Activated CD8-positive, alpha-beta memory T cell treated with anti-CD3 and anti-CD28 coated beads for 36 hours (primary cell): ENCODE data around the gene APEX1. TPM values are rescaled to one million over a fixed set of nuclear protein-coding genes. Genes with fewer than 3 reads are reported as not detected.

Experiments used
- CTCF ChIA-PET: fragments of 350-600 bp; sonication (Branson Sonifier 250); formaldehyde crosslinking; loops from one replicate; lab custom pipeline; 2021; ENCODE audit warnings: antibody characterized with exemption; lab: Charles Lee
- POLR2A ChIA-PET: fragments of 350-600 bp; sonication (Branson Sonifier 250); formaldehyde crosslinking; loops from one replicate; lab custom pipeline; 2021; ENCODE audit warnings: antibody characterized with exemption; lab: Charles Lee
- total RNA-seq, 2 experiments: library from RNA; stranded (reverse); gene quantifications; one replicate each; pipeline ENCODE4 v1.2.3, GENCODE V29; 2021

APEX1 gene
- total RNA-seq, 2 experiments from 2014 or later: 243 to 246 TPM

GRCh38 chr14:20461225-20462141 lies 6.5 kb downstream of the APEX1 start, which contains the start of gene PIP4P1:
Gene PIP4P1 (minus strand): TSS chr14:20461434. CDS start chr14:20461325, 109 bp downstream.
- ChIA-PET POLR2A (interaction anchor here (0.6 to 1.7 kb wide), 6 partner anchors 8 to 128 kb away, joined by 3 to 19 read pairs (median 6); partner anchors contain the start of genes CCNB1IP1, PARP2 and PNP), CTCF (interaction anchor here (0.6 to 2.2 kb wide), 5 partner anchors 8 to 152 kb away, joined by 3 to 6 read pairs (median 4); partner anchors contain the start of genes PARP2 and PNP)

- ChIA-PET POLR2A (interaction anchor here (1.3 to 3.4 kb wide), 3 partner anchors 13 to 126 kb away, joined by 10 to 32 read pairs (median 18); partner anchors contain the start of genes APEX1, OSGEP, PARP2 and TEP1), CTCF (interaction anchor here (0.6 to 1.7 kb wide), 2 partner anchors 54 to 126 kb away, joined by 3 to 4 read pairs; no protein-coding TSS in a partner anchor)
These were observed 13.8 kb downstream of the APEX1 start for GRCh38 chr14:20468764-20469241.

- POLR2A ChIA-PET: interaction anchor here (0.6 to 3.4 kb wide), 8 partner anchors 8 to 126 kb away, joined by 3 to 32 read pairs (median 7); partner anchors contain the start of genes APEX1, OSGEP, PARP2 and PIP4P1
These were observed 14.3 kb downstream of the APEX1 start, which contains the start of gene PNP for GRCh38 chr14:20469242-20469889. Gene PNP (plus strand): TSS chr14:20469406. CDS start chr14:20469525, 119 bp downstream.

GRCh38 chr14:20469890-20470602 lies 15.0 kb downstream of the APEX1 start:
- ChIA-PET CTCF (interaction anchor here (1.1 to 1.8 kb wide), 6 partner anchors 9 to 143 kb away, joined by 3 to 4 read pairs (median 4); partner anchors contain the start of genes APEX1 and PIP4P1), POLR2A (interaction anchor here (0.6 to 3.4 kb wide), 8 partner anchors 9 to 127 kb away, joined by 3 to 32 read pairs (median 7); partner anchors contain the start of genes APEX1, OSGEP, PARP2 and PIP4P1)

More at GRCh38 chr14:20469242-20469889, 14.3 kb downstream of the APEX1 start, which contains the start of gene PNP:
- CTCF ChIA-PET: interaction anchor here (1.1 to 1.8 kb wide), 6 partner anchors 8 to 144 kb away, joined by 3 to 4 read pairs (median 4); partner anchors contain the start of genes APEX1 and PIP4P1

- ChIA-PET POLR2A (interaction anchor here (1.4 to 3.4 kb wide), 5 partner anchors 9 to 127 kb away, joined by 4 to 32 read pairs (median 18); partner anchors contain the start of genes APEX1, OSGEP, PARP2 and PIP4P1), CTCF (interaction anchor here (1.5 to 1.8 kb wide), 4 partner anchors 9 to 143 kb away, joined by 3 to 4 read pairs (median 4); partner anchors contain the start of gene PIP4P1)
These were observed 15.5 kb downstream of the APEX1 start for GRCh38 chr14:20470603-20470901.

- ChIA-PET CTCF (no interaction called here), POLR2A (interaction anchor here (0.6 kb wide), 1 partner anchor 552 kb away, joined by 3 read pairs; the partner anchor contains the start of gene NDRG2)
These were observed 17.6 kb downstream of the APEX1 start for GRCh38 chr14:20472536-20473169.

GRCh38 chr14:20476776-20477175 lies 21.8 kb downstream of the APEX1 start:
- CTCF ChIA-PET: no interaction called here
- POLR2A ChIA-PET: interaction anchor here (0.6 kb wide), 1 partner anchor 71 kb away, joined by 9 read pairs; no protein-coding TSS in a partner anchor

- POLR2A ChIA-PET: interaction anchor here (0.6 to 0.7 kb wide), 2 partner anchors 18 to 72 kb away, joined by 6 to 9 read pairs; no protein-coding TSS in a partner anchor
- CTCF ChIA-PET: no interaction called here
These were observed 22.3 kb downstream of the APEX1 start for GRCh38 chr14:20477211-20477876.

- ChIA-PET POLR2A (no interaction called here), CTCF (no interaction called here)
These were observed 23.9 kb downstream of the APEX1 start for GRCh38 chr14:20478894-20479293.

GRCh38 chr14:20482382-20482781 lies 27.4 kb downstream of the APEX1 start:
- ChIA-PET POLR2A (interaction anchor here (1.0 to 1.7 kb wide), 2 partner anchors 13 to 139 kb away, joined by 3 to 4 read pairs; partner anchors contain the start of genes PARP2 and PNP), CTCF (no interaction called here)

- ChIA-PET CTCF (no interaction called here), POLR2A (no interaction called here)
These were observed 30.9 kb downstream of the APEX1 start for GRCh38 chr14:20485900-20486299.

- CTCF ChIA-PET: interaction anchor here (1.4 kb wide), 1 partner anchor 10 kb away, joined by 4 read pairs; no protein-coding TSS in a partner anchor
- POLR2A ChIA-PET: no interaction called here
These were observed 31.8 kb downstream of the APEX1 start for GRCh38 chr14:20486684-20487395.

GRCh38 chr14:20487396-20487725 lies 32.3 kb downstream of the APEX1 start:
- POLR2A ChIA-PET: no interaction called here
- CTCF ChIA-PET: interaction anchor here (0.7 to 1.4 kb wide), 2 partner anchors 10 to 110 kb away, joined by 4 to 5 read pairs; no protein-coding TSS in a partner anchor

- CTCF ChIA-PET: interaction anchor here (0.6 to 0.8 kb wide), 2 partner anchors 55 to 66 kb away, joined by 3 read pairs; no protein-coding TSS in a partner anchor
- POLR2A ChIA-PET: interaction anchor here (0.6 kb wide), 2 partner anchors 18 to 146 kb away, joined by 3 to 4 read pairs; partner anchors contain the start of gene PARP2
These were observed 34.3 kb downstream of the APEX1 start for GRCh38 chr14:20489093-20489994.

- ChIA-PET POLR2A (no interaction called here), CTCF (no interaction called here)
These were observed 35.5 kb downstream of the APEX1 start for GRCh38 chr14:20490563-20490962.
